ENCODE data around the gene TSSK2. TPM values are rescaled to one million over a fixed set of nuclear protein-coding genes. Genes with fewer than 3 reads are reported as not detected.
A peak's percentile ranks its signal among the peaks of the same experiment; 100 is the strongest.

The TSSK2 gene
- total and polyA plus RNA-seq, 2 donors from 2014 or later: not detected

DNA sequence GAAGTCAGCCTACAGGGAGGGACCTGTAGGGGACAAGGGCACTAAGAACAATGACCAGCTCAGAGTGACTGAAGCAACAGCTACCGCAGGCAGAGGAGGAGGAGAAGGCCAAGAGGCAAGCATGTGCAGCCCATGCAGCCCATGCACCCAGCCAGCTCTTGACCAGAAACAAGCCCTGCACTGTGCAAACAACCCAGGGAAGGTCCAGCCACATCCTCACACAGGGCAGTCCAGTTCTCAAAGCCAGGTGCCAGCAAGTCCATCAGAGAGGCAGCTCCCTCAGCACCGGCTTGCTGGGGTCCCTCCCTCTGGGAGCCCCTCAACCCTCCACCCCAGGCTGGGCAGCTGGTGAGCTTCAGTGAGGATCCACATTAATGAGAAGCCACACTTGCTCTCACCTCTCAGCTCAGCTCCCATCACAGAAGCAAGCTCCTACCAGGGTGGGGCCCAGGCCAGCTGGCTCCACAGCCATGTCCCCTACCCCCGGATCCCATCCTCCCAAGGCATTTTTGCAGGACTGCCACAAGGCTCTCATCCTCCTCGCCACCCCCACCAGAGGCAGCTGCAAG is 16.0 kb upstream of the TSSK2 start:
- Histone ChIP-seq H3K27me3 (ENCODE audit: control insufficient read depth, insufficient read depth, low read length) (no peaks in the 10 kb centered on the region), H3K36me3 (ENCODE audit: control insufficient read depth in 2 of 3, insufficient read depth in 3 of 3, low read length in 3 of 3) (no peaks in the 10 kb centered on the region), H3K27ac (ENCODE audit: low read depth in 2 of 2, low read length in 2 of 2) (no peak overlapping the region), H3K9ac (ENCODE audit: low read length in 3 of 3) (no peak overlapping the region), H3K4me1 (ENCODE audit: control insufficient read depth in 2 of 3, insufficient read depth in 2 of 3, low read depth in 1 of 3, low read length in 3 of 3) (peaks cover 0 to 19% (median 14%) of the 10 kb centered on the region in 3 donors), H3K4me3 (ENCODE audit: low read length in 3 of 3) (no peak overlapping the region), H3K9me3 (ENCODE audit: control insufficient read depth in 2 of 3, insufficient read depth in 1 of 3, low read length in 3 of 3) (no peaks in the 10 kb centered on the region)
- FAIRE-seq: no peak
- DNase-seq: peak in 1 of 5 donors; percentile 18
- TF ChIP-seq, protein P1, sequence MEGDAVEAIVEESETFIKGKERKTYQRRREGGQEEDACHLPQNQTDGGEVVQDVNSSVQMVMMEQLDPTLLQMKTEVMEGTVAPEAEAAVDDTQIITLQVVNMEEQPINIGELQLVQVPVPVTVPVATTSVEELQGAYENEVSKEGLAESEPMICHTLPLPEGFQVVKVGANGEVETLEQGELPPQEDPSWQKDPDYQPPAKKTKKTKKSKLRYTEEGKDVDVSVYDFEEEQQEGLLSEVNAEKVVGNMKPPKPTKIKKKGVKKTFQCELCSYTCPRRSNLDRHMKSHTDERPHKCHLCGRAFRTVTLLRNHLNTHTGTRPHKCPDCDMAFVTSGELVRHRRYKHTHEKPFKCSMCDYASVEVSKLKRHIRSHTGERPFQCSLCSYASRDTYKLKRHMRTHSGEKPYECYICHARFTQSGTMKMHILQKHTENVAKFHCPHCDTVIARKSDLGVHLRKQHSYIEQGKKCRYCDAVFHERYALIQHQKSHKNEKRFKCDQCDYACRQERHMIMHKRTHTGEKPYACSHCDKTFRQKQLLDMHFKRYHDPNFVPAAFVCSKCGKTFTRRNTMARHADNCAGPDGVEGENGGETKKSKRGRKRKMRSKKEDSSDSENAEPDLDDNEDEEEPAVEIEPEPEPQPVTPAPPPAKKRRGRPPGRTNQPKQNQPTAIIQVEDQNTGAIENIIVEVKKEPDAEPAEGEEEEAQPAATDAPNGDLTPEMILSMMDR (IDR thresholded peaks at IDR 0.05; ENCODE audit: borderline replicate concordance, extremely low read depth, insufficient read depth): no peak
- intact Hi-C loops (cut with DNase I): loop anchor here (5.0 kb wide), 1 partner anchor 52 kb away; no protein-coding TSS in a partner anchor

DNA sequence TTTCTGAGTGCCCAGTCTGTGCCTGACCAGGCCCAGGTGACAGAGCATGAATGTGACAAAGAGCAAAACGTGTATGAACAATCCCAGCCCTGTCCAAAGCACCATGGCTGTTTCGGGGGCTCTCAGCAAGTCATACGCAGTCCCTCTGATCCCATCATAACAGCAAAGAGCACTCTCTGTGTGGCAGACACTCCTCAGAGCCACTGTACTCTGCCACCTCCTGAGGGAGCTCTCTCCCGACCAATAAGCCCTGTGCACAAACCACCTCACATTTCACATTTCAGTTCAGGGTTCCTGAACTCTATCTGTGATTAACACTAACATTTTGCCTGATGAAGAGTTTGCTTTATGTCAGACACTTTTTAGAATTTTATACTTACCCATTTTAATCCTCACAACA is 15.5 kb upstream of the TSSK2 start:
- no peaks in the 10 kb centered on the region for H3K27me3 ChIP-seq (ENCODE audit: control insufficient read depth, insufficient read depth, low read length)
- no peak overlapping the region for H3K4me3 ChIP-seq (ENCODE audit: low read length in 3 of 3)
- TF ChIP-seq, protein P1 (IDR thresholded peaks at IDR 0.05; ENCODE audit: borderline replicate concordance, extremely low read depth, insufficient read depth): no peak
- no peak for DNase-seq
- peaks cover 0 to 23% (median 15%) of the 10 kb centered on the region in 3 donors for H3K4me1 ChIP-seq (ENCODE audit: control insufficient read depth in 2 of 3, insufficient read depth in 2 of 3, low read depth in 1 of 3, low read length in 3 of 3)
- no peak overlapping the region for H3K9ac ChIP-seq (ENCODE audit: low read length in 3 of 3)
- intact Hi-C loops (cut with DNase I): loop anchor here (5.0 kb wide), 1 partner anchor 52 kb away; no protein-coding TSS in a partner anchor
- FAIRE-seq: no peak
- no peaks in the 10 kb centered on the region for H3K9me3 ChIP-seq (ENCODE audit: control insufficient read depth in 2 of 3, insufficient read depth in 1 of 3, low read length in 3 of 3)
- no peak overlapping the region for H3K27ac ChIP-seq (ENCODE audit: low read depth in 2 of 2, low read length in 2 of 2)
- H3K36me3 ChIP-seq (ENCODE audit: control insufficient read depth in 2 of 3, insufficient read depth in 3 of 3, low read length in 3 of 3): no peaks in the 10 kb centered on the region

DNA sequence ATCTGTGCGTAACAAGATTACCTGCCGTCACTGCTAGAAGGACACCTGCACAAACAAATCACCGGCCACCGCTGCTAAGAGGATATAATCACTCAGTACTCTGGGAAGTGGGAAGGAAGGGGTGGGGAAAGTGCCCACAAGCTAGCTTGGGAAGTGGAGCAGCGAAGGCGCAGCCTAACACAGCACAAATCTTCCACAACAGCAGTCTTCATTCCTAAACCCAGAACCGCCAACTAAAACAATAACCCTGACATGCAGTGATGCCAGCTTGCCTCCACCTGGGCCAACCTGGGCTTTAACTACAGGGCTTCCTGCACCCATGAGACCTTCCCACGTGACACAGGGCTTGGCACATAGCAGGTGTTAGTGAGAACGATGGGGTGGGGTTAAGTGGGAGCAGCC is 14.0 kb upstream of the TSSK2 start:
- intact Hi-C loops (cut with DNase I): loop anchor here (5.0 kb wide), 1 partner anchor 50 kb away; no protein-coding TSS in a partner anchor
- no peaks in the 10 kb centered on the region for H3K36me3 ChIP-seq (ENCODE audit: control insufficient read depth in 2 of 3, insufficient read depth in 3 of 3, low read length in 3 of 3)
- peaks cover 0 to 28% (median 20%) of the 10 kb centered on the region in 3 donors for H3K4me1 ChIP-seq (ENCODE audit: control insufficient read depth in 2 of 3, insufficient read depth in 2 of 3, low read depth in 1 of 3, low read length in 3 of 3)
- FAIRE-seq: no peak
- no peaks in the 10 kb centered on the region for H3K27me3 ChIP-seq (ENCODE audit: control insufficient read depth, insufficient read depth, low read length)
- no peak overlapping the region for H3K4me3 ChIP-seq (ENCODE audit: low read length in 3 of 3)
- H3K9me3 ChIP-seq (ENCODE audit: control insufficient read depth in 2 of 3, insufficient read depth in 1 of 3, low read length in 3 of 3): no peaks in the 10 kb centered on the region
- H3K27ac ChIP-seq (ENCODE audit: low read depth in 2 of 2, low read length in 2 of 2): no peak overlapping the region
- no peak overlapping the region for H3K9ac ChIP-seq (ENCODE audit: low read length in 3 of 3)
- TF ChIP-seq, protein P1 (IDR thresholded peaks at IDR 0.05; ENCODE audit: borderline replicate concordance, extremely low read depth, insufficient read depth): no peak
- DNase-seq: no peak

All from kidney (tissue), 14 donors.